Adrenal gland (tissue), 12 donors: ENCODE results near the gene RYR2. TPM values are rescaled to one million over a fixed set of nuclear protein-coding genes. Genes with fewer than 3 reads are reported as not detected.

ENCODE experiments used
- DNase-seq, 7 donors: peaks; one replicate each; pipeline ENCODE4 v3.0.0-alpha.2; 2019 to 2020
- H3K27ac ChIP-seq, 5 donors: fragments of 200-600 bp; sonication (generic) in 4 of 5; 1 replicate in 3 of 5; 2 replicates in 2 of 5; pipeline versions ENCODE4 v1.5.1 to v1.8.0; 2016 to 2020; ENCODE audit warnings: mild to moderate bottlenecking in 1 of 5
- H3K27me3 ChIP-seq: fragments of 200-600 bp; 2 replicates; pipeline ENCODE4 v1.8.0; 2021
- H3K36me3 ChIP-seq, 2 donors: fragments of 200-600 bp; replicated peaks in 1 of 2; 1 replicate in 1 of 2; 2 replicates in 1 of 2; pipeline versions ENCODE4 v1.5.1 to v1.8.0; 2018 to 2022
- H3K4me1 ChIP-seq, 2 donors: fragments of 200-600 bp; replicated peaks in 1 of 2; 1 replicate in 1 of 2; 2 replicates in 1 of 2; pipeline versions ENCODE4 v1.5.1 to v1.8.0; 2018 to 2021
- H3K4me3 ChIP-seq, 4 donors: fragments of 200-600 bp; sonication (generic) in 3 of 4; one replicate each; pipeline ENCODE4 v1.5.1; 2016 to 2018
- H3K9me3 ChIP-seq, 3 donors: fragments of 200-600 bp; sonication (generic) in 1 of 3; replicated peaks in 1 of 3; 1 replicate in 2 of 3; 2 replicates in 1 of 3; pipeline versions ENCODE4 v1.5.1 to v1.8.0; 2016 to 2021
- POLR2A ChIP-seq, 2 donors: fragments of 450-650 bp; IDR thresholded peaks; one replicate each; pipeline ENCODE4 v1.6.1; 2017; ENCODE audit warnings: antibody characterized with exemption in 2 of 2, mild to moderate bottlenecking in 2 of 2, moderate library complexity in 1 of 2
- WGBS, 4 donors: extraction: QIAGEN DNeasy Blood & Tissue Kit in 2 of 4; methylation state at CpG; one replicate each; pipeline versions ENCODE4 v1.1.5 to v1.1.7; 2013 to 2017; 5-methylcytosine and 5-hydroxymethylcytosine counted together
- intact Hi-C, 2 donors: fragments of 100-400 bp; cut with DNase I; formaldehyde crosslinking; loops; one replicate each; pipeline versions ENCODE4 v1.14.1 to v1.15.0; 2022 to 2023
- polyA plus RNA-seq, 3 donors: library from polyadenylated mRNA; stranded (reverse); fragments of 200-250 nt in 2 of 3; fragments of 350-450 nt in 1 of 3; fragmentation: Illumina TruSeq in 1 of 3; extraction: RNeasy Lipid Tissue Mini Kit (QIAGEN cat#74804) in 1 of 3; gene quantifications; one replicate each; pipeline ENCODE4 v1.2.3, GENCODE V29; 2013 to 2014
- total RNA-seq, 9 donors: library from RNA; depleted of rRNA in 4 of 9; stranded (reverse); fragments of >200 nt in 4 of 9; fragments of 120-200 nt in 1 of 9; fragmentation: NEBNext Ultra II Directional in 1 of 9; extraction: Animal tissue kit (Norgen Biotek cat#: 25700) in 1 of 9; gene quantifications; one replicate each; pipeline versions ENCODE4 v1.1.0 to v1.2.4, GENCODE V29; 2013 to 2023
- TF ChIP-seq, protein P1 (sequence below), 6 experiments: fragments of 450-650 bp in 4 of 6; fragments of 200-600 bp in 2 of 6; sonication (generic) in 1 of 6; IDR thresholded peaks; 1 replicate in 5 of 6; 2 replicates in 1 of 6; pipeline versions ENCODE4 v1.5.1 to v1.8.0; 2016 to 2021; ENCODE audit warnings: antibody characterized with exemption in 6 of 6, mild to moderate bottlenecking in 2 of 6, moderate library complexity in 1 of 6
- donor health status: healthy with polysubstance abuse.
- donor health status: Bipolar disorder and iron deficiency.
- donor health status: DM: yes; HTN: yes; CAD: no.
- donor health status: DM: no; HTN: no; CAD: no.
- donor health status: DM: no; HTN: no; CAD: no.
- donor health status: DM: yes; HTN: yes; CAD: no.

Gene RYR2
- total and polyA plus RNA-seq, 12 donors = 0.07 to 6.3 (median 0.18) TPM; not detected in 1

DNA sequence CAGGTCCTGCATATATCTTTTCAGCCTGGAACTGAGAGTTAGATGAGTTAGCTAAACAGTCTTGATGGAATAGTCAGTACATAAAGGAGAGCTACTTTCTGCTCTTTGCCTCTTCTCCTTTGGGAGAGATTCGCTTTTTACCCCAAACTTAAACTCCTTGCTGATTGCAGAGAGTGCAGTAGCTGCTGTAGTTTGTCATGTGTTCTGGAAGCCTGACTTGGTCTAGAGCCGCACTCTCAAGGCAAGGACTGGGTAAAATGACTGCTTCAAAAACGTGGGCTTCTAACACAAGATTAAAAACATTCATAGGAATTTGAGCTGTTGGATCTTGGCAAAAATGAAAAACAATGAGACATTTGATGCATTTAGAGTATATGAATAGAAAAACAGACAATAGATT, 351.6 kb downstream of the RYR2 start:
- no peaks in the 10 kb centered on the region for H3K4me1 ChIP-seq
- TF ChIP-seq POLR2A (IDR thresholded peaks at IDR 0.05) = no peak
- TF ChIP-seq, protein P1, sequence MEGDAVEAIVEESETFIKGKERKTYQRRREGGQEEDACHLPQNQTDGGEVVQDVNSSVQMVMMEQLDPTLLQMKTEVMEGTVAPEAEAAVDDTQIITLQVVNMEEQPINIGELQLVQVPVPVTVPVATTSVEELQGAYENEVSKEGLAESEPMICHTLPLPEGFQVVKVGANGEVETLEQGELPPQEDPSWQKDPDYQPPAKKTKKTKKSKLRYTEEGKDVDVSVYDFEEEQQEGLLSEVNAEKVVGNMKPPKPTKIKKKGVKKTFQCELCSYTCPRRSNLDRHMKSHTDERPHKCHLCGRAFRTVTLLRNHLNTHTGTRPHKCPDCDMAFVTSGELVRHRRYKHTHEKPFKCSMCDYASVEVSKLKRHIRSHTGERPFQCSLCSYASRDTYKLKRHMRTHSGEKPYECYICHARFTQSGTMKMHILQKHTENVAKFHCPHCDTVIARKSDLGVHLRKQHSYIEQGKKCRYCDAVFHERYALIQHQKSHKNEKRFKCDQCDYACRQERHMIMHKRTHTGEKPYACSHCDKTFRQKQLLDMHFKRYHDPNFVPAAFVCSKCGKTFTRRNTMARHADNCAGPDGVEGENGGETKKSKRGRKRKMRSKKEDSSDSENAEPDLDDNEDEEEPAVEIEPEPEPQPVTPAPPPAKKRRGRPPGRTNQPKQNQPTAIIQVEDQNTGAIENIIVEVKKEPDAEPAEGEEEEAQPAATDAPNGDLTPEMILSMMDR (IDR thresholded peaks at IDR 0.05) = no peak
- intact Hi-C loops = no loop called here

DNA sequence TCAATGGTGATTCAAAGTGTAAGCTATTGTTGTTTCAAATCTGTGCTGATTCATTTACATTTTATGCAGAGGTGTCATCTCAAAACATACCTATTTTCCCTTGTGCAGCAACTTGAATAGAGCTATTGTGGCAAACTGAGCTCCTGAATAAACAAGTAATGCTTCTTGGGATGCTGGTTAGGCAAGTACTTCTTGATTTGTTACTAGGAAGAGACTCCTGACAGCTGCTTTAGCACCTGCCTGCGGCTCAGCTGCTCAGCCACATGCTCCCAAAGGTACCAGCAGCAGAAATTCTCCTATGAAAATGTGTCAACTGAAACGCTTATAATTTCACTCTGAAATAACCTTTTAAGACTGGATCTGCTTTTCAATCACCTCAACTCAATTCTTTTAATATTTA, 352.3 kb downstream of the RYR2 start:
- intact Hi-C loops = no loop called here
- Histone ChIP-seq H3K27me3 (no peaks in the 10 kb centered on the region), H3K4me3 (no peak overlapping the region), H3K4me1 (no peaks in the 10 kb centered on the region), H3K9me3 (no peaks in the 10 kb centered on the region), H3K36me3 (no peaks in the 10 kb centered on the region), H3K27ac (no peak overlapping the region)
- no peak for DNase-seq
- WGBS, 4 donors = 67 to 71% (median 69%) methylated on average over 2 of the region's 2 CpGs
- no peak for TF ChIP-seq POLR2A (IDR thresholded peaks at IDR 0.05)
- TF ChIP-seq, protein P1 (IDR thresholded peaks at IDR 0.05) = no peak

More for the DNA sequence above, 351.6 kb downstream of the RYR2 start:
- no peak overlapping the region for H3K27ac ChIP-seq
- no peaks in the 10 kb centered on the region for H3K36me3 ChIP-seq
- no peaks in the 10 kb centered on the region for H3K9me3 ChIP-seq
- no peaks in the 10 kb centered on the region for H3K27me3 ChIP-seq
- 37 to 47% (median 43%) methylated on average over 3 of the region's 3 CpGs for WGBS, 4 donors
- H3K4me3 ChIP-seq = no peak overlapping the region
- DNase-seq = no peak

DNA sequence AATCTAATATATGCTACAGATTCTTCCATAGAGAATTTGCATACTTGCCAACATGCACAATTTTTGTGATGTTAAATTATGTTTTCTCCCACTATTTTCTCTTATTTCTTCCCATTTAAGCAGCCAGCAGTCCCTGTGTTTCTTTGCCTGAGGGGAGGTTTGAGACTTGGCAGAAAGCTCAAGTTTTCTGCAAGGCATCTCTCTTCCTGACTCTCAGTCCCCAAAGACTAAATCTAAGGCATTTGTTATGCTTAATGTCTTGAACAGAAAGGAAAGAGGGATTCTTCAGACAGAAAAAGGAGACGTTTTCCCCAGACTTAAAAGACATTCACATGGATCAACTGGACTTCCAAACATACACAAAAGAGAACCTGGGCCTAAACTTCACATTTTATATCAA, 354.4 kb downstream of the RYR2 start:
- DNase-seq = no peak
- intact Hi-C loops = no loop called here
- Histone ChIP-seq H3K36me3 (no peaks in the 10 kb centered on the region), H3K4me3 (no peak overlapping the region), H3K4me1 (no peaks in the 10 kb centered on the region), H3K27ac (no peak overlapping the region), H3K9me3 (no peaks in the 10 kb centered on the region), H3K27me3 (no peaks in the 10 kb centered on the region)
- 13 to 25% (median 23%) methylated on average over 1 of the region's 1 CpG for WGBS, 4 donors
- TF ChIP-seq, protein P1 (IDR thresholded peaks at IDR 0.05) = no peak
- no peak for TF ChIP-seq POLR2A (IDR thresholded peaks at IDR 0.05)

DNA sequence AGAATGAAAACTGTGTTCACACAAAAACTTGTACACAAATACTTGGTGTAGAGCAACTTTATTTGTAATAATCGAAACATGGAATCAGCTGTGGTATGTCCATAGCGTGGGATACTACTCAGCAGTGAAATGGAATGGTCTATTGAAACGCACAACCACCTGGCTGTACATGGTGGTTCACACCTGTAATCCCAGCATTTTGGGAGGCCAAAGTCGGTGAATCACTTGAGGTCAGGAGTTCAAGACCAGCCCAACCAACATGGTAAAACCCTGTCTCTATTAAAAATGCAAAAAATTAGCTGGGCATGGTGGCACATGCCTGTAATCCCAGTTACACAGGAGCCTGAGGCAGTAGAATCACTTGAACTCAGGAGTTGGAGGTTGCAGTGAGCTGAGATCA, 356.8 kb downstream of the RYR2 start:
- TF ChIP-seq, protein P1 (IDR thresholded peaks at IDR 0.05) = no peak
- no peak for TF ChIP-seq POLR2A (IDR thresholded peaks at IDR 0.05)

More for the DNA sequence above, 356.8 kb downstream of the RYR2 start:
- intact Hi-C loops = no loop called here
- Histone ChIP-seq H3K27ac (no peak overlapping the region), H3K36me3 (no peaks in the 10 kb centered on the region), H3K4me3 (no peak overlapping the region), H3K27me3 (no peaks in the 10 kb centered on the region), H3K4me1 (no peaks in the 10 kb centered on the region), H3K9me3 (no peaks in the 10 kb centered on the region)
- WGBS, 4 donors = 78 to 91% (median 85%) methylated on average over 4 of the region's 4 CpGs
- DNase-seq = no peak
